ENCODE results near the gene CCT8L2.
"Not testable (repeated sequence)": the region's sequence is repeated elsewhere in the genome, so short reads cannot be mapped to it uniquely, and the experiment has no call there.

DNA sequence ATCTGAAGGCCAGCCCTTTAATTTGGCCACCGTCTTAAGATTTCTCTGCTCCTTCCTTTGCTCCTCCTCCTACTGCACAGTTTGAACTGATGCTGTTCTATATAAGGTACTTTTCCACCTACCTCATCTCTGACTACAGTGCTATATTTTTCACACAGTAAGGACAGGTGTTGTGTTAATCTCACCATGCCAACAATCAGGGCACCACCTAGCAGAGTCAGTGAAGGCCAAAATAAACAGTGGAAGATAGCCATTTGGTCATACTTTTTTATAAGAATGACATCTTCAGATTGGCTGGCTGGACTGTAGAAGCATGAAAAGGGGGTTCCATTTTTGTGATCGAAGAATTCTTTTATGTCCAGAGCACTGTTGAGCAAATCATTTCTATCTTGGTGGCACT is 11.7 kb downstream of the CCT8L2 start:
- not testable (repeated sequence) for TF ChIP-seq POLR2A (IDR thresholded peaks at IDR 0.05; ENCODE audit: low read depth, low read length); CTCF (conservative IDR thresholded peaks at IDR 0.05; ENCODE audit: low read depth, low read length); MAZ (IDR thresholded peaks at IDR 0.05; ENCODE audit: borderline replicate concordance, low read depth, low read length); MAFK (IDR thresholded peaks at IDR 0.05; ENCODE audit: low read depth, low read length); RAD21 (IDR thresholded peaks at IDR 0.05; ENCODE audit: low read length); MXI1 (IDR thresholded peaks at IDR 0.05; ENCODE audit: borderline replicate concordance, low read depth, low read length)
- TF ChIP-seq, protein P1, sequence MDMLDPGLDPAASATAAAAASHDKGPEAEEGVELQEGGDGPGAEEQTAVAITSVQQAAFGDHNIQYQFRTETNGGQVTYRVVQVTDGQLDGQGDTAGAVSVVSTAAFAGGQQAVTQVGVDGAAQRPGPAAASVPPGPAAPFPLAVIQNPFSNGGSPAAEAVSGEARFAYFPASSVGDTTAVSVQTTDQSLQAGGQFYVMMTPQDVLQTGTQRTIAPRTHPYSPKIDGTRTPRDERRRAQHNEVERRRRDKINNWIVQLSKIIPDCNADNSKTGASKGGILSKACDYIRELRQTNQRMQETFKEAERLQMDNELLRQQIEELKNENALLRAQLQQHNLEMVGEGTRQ (IDR thresholded peaks at IDR 0.05; ENCODE audit: low read depth, low read length), result not testable (repeated sequence)
- TF ChIP-seq, protein P2, sequence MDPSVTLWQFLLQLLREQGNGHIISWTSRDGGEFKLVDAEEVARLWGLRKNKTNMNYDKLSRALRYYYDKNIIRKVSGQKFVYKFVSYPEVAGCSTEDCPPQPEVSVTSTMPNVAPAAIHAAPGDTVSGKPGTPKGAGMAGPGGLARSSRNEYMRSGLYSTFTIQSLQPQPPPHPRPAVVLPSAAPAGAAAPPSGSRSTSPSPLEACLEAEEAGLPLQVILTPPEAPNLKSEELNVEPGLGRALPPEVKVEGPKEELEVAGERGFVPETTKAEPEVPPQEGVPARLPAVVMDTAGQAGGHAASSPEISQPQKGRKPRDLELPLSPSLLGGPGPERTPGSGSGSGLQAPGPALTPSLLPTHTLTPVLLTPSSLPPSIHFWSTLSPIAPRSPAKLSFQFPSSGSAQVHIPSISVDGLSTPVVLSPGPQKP (IDR thresholded peaks at IDR 0.05; ENCODE audit: borderline replicate concordance, low read depth, low read length), result not testable (repeated sequence)
